Measurements from ENCODE around the gene CA5A. TPM values are rescaled to one million over a fixed set of nuclear protein-coding genes. Genes with fewer than 3 reads are reported as not detected.

Gene CA5A
- total RNA-seq, 4 donors from 2014 or later, result not detected

- 90% methylated on average over 6 of the region's 13 CpGs for WGBS
- H3K9me3 ChIP-seq, result no peaks in the 10 kb centered on the region
- TF ChIP-seq POLR2A (IDR thresholded peaks at IDR 0.05), result no peak
- TF ChIP-seq EP300 (IDR thresholded peaks at IDR 0.05), result no peak
- no peak for TF ChIP-seq CTCF (IDR thresholded peaks at IDR 0.05)
- no peak for TF ChIP-seq POLR2AphosphoS5 (IDR thresholded peaks at IDR 0.05)
- DNase-seq (ENCODE audit: low spot score in 2 of 2), result no peak
- H3K4me3 ChIP-seq, result no peak overlapping the region
- no peaks in the 10 kb centered on the region for H3K36me3 ChIP-seq
- no peaks in the 10 kb centered on the region for H3K27me3 ChIP-seq
- H3K4me1 ChIP-seq, result peaks cover 16% of the 10 kb centered on the region
- H3K27ac ChIP-seq, result no peak overlapping the region
These were observed 91.1 kb downstream of the CA5A start for GRCh38 chr16:87845213-87845612.

- 91% methylated on average over 11 of the region's 13 CpGs for WGBS
- Histone ChIP-seq H3K9me3 (no peaks in the 10 kb centered on the region), H3K4me3 (no peak overlapping the region), H3K27me3 (no peaks in the 10 kb centered on the region), H3K36me3 (peaks cover 3% of the 10 kb centered on the region), H3K27ac (no peak overlapping the region), H3K4me1 (peaks cover 12% of the 10 kb centered on the region)
- no peak for TF ChIP-seq POLR2AphosphoS5 (IDR thresholded peaks at IDR 0.05)
- TF ChIP-seq POLR2A (IDR thresholded peaks at IDR 0.05), result no peak
- TF ChIP-seq CTCF (IDR thresholded peaks at IDR 0.05), result no peak
- TF ChIP-seq EP300 (IDR thresholded peaks at IDR 0.05), result no peak
- DNase-seq (ENCODE audit: low spot score in 2 of 2), result no peak
These were observed 91.5 kb downstream of the CA5A start for GRCh38 chr16:87844809-87845208.

GRCh38 chr16:87844120-87844733 is 92.1 kb downstream of the CA5A start:
- Histone ChIP-seq H3K4me1 (peaks cover 6% of the 10 kb centered on the region), H3K9me3 (no peaks in the 10 kb centered on the region), H3K27me3 (no peaks in the 10 kb centered on the region), H3K36me3 (peaks cover 5% of the 10 kb centered on the region), H3K4me3 (no peak overlapping the region), H3K27ac (no peak overlapping the region)
- DNase-seq (ENCODE audit: low spot score in 2 of 2), result no peak
- TF ChIP-seq CTCF (IDR thresholded peaks at IDR 0.05) (no peak), POLR2AphosphoS5 (IDR thresholded peaks at IDR 0.05) (no peak), EP300 (IDR thresholded peaks at IDR 0.05) (no peak), POLR2A (IDR thresholded peaks at IDR 0.05) (no peak)
- 73% methylated on average over 22 of the region's 30 CpGs for WGBS

GRCh38 chr16:87843678-87844105 is 92.6 kb downstream of the CA5A start:
- no peak for DNase-seq (ENCODE audit: low spot score in 2 of 2)
- H3K36me3 ChIP-seq, result peaks cover 10% of the 10 kb centered on the region
- TF ChIP-seq EP300 (IDR thresholded peaks at IDR 0.05) (no peak), POLR2AphosphoS5 (IDR thresholded peaks at IDR 0.05) (no peak), POLR2A (IDR thresholded peaks at IDR 0.05) (no peak), CTCF (IDR thresholded peaks at IDR 0.05) (no peak)
- no peak overlapping the region for H3K27ac ChIP-seq
- no peak overlapping the region for H3K4me3 ChIP-seq
- H3K9me3 ChIP-seq, result no peaks in the 10 kb centered on the region
- peaks cover under 1% of the 10 kb centered on the region for H3K4me1 ChIP-seq
- WGBS, result 75% methylated on average over 2 of the region's 17 CpGs
- no peaks in the 10 kb centered on the region for H3K27me3 ChIP-seq

GRCh38 chr16:87842209-87842869 is 94.0 kb downstream of the CA5A start:
- no peak overlapping the region for H3K4me3 ChIP-seq
- no peaks in the 10 kb centered on the region for H3K4me1 ChIP-seq
- no peak overlapping the region for H3K27ac ChIP-seq
- TF ChIP-seq POLR2A (IDR thresholded peaks at IDR 0.05) (no peak), CTCF (IDR thresholded peaks at IDR 0.05) (no peak), EP300 (IDR thresholded peaks at IDR 0.05) (no peak), POLR2AphosphoS5 (IDR thresholded peaks at IDR 0.05) (no peak)
- peaks cover 23% of the 10 kb centered on the region for H3K36me3 ChIP-seq
- no peaks in the 10 kb centered on the region for H3K9me3 ChIP-seq
- no peak for DNase-seq (ENCODE audit: low spot score in 2 of 2)
- WGBS, result 88% methylated on average over 7 of the region's 17 CpGs
- no peaks in the 10 kb centered on the region for H3K27me3 ChIP-seq

Measured in suprapubic skin (tissue), 4 donors.